ENCODE measurements around the gene CBL. TPM values are rescaled to one million over a fixed set of nuclear protein-coding genes. Genes with fewer than 3 reads are reported as not detected.

The CBL gene
- total RNA-seq, 1 experiment from 2014 or later: 12.0 TPM

- no peak for DNase-seq (ENCODE audit: low read depth)
Observed at GRCh38 chr11:119329320-119329719, 123.2 kb downstream of the CBL start.

GRCh38 chr11:119330237-119330636 lies 124.1 kb downstream of the CBL start:
- DNase-seq (ENCODE audit: low read depth): no peak

GRCh38 chr11:119332111-119332765 lies 126.1 kb downstream of the CBL start:
- no peak for DNase-seq (ENCODE audit: low read depth)

- DNase-seq (ENCODE audit: low read depth): peak; percentile 98
Observed at GRCh38 chr11:119334174-119334930, 128.2 kb downstream of the CBL start, which contains the start of gene RNF26. RNF26 (plus strand) TSS chr11:119334527; CDS start chr11:119335123, 596 bp downstream.

GRCh38 chr11:119335091-119335654 lies 129.0 kb downstream of the CBL start:
- no peak for DNase-seq (ENCODE audit: low read depth)

GRCh38 chr11:119335655-119336543 lies 129.8 kb downstream of the CBL start:
- no peak for DNase-seq (ENCODE audit: low read depth)

- no peak for DNase-seq (ENCODE audit: low read depth)
Observed at GRCh38 chr11:119336744-119337469, 130.8 kb downstream of the CBL start.

GRCh38 chr11:119337581-119338317 lies 131.6 kb downstream of the CBL start:
- peak; percentile 76 for DNase-seq (ENCODE audit: low read depth)

GRCh38 chr11:119338318-119338890 lies 132.3 kb downstream of the CBL start:
- peak; percentile 77 for DNase-seq (ENCODE audit: low read depth)

GRCh38 chr11:119338965-119339588 lies 132.9 kb downstream of the CBL start:
- DNase-seq (ENCODE audit: low read depth): no peak

- no peak for DNase-seq (ENCODE audit: low read depth)
Observed at GRCh38 chr11:119339589-119340334, 133.6 kb downstream of the CBL start.

GRCh38 chr11:119340335-119341221 lies 134.4 kb downstream of the CBL start, which contains the start of gene C1QTNF5:
C1QTNF5 (minus strand) TSS chr11:119340883; CDS start chr11:119340397, 486 bp downstream.
- DNase-seq (ENCODE audit: low read depth): peak; percentile 32

GRCh38 chr11:119341222-119342022 lies 135.3 kb downstream of the CBL start:
- no peak for DNase-seq (ENCODE audit: low read depth)

- DNase-seq (ENCODE audit: low read depth): no peak
Observed at GRCh38 chr11:119342023-119342300, 135.8 kb downstream of the CBL start.

- DNase-seq (ENCODE audit: low read depth): no peak
Observed at GRCh38 chr11:119342362-119343130, 136.4 kb downstream of the CBL start.

- no peak for DNase-seq (ENCODE audit: low read depth)
Observed at GRCh38 chr11:119343726-119344125, 137.6 kb downstream of the CBL start.
